Measurements from ENCODE around the gene PPARA.

Gene PPARA

DNA sequence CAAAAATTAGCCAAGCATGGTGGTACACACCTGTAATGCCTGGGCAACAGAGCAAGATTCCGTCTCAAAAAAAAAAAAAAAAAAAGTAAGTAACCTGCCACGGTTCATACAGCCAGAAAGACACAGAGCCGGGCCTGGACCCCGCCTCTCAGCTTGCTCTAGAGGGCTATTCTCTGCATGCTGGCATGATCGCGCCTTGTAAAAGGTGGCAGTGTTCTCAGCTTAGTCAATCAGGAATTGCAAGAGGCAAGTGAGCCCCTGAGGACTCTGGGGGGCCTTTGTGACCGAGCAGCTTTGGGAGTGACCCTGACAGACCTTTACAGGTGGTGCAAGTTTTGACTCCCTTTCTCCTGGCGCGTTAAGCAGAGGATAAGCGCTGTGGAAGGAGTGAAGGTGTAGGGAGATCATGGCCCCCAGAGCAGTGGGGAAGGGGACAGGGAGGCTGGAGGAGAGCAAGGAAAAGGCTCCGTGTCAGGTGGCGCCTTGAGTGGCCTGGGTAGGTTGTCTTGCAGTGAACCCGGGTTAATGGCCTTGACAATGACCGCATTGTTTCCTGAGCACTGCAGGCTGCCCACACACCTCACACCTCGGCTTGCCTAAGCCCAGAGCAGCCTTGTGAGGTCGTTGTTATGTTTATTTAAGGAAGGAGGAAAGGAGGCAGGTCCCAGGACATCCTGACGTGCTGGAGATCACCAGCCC lies 50.9 kb downstream of the PPARA start:
- Histone ChIP-seq H3K27ac (replicated peaks) (no peak overlapping the region), H3K4me3 (replicated peaks; ENCODE audit: insufficient read depth, low read length) (no peak overlapping the region), H3K27me3 (ENCODE audit: insufficient read depth, poor library complexity, severe bottlenecking) (no peaks in the 10 kb centered on the region)
- no peak for DNase-seq (ENCODE audit: low read depth in 1 of 2, low spot score in 1 of 2)
- TF ChIP-seq CTCF (IDR thresholded peaks at IDR 0.05; ENCODE audit: insufficient read depth, low read length) (no peak), SPI1 (IDR thresholded peaks at IDR 0.05; ENCODE audit: borderline replicate concordance, low read depth) (no peak), POLR2AphosphoS5 (IDR thresholded peaks at IDR 0.05; ENCODE audit: low read depth) (no peak), GABPA (IDR thresholded peaks at IDR 0.05; ENCODE audit: low read depth) (no peak)
- TF ChIP-seq, protein P1, sequence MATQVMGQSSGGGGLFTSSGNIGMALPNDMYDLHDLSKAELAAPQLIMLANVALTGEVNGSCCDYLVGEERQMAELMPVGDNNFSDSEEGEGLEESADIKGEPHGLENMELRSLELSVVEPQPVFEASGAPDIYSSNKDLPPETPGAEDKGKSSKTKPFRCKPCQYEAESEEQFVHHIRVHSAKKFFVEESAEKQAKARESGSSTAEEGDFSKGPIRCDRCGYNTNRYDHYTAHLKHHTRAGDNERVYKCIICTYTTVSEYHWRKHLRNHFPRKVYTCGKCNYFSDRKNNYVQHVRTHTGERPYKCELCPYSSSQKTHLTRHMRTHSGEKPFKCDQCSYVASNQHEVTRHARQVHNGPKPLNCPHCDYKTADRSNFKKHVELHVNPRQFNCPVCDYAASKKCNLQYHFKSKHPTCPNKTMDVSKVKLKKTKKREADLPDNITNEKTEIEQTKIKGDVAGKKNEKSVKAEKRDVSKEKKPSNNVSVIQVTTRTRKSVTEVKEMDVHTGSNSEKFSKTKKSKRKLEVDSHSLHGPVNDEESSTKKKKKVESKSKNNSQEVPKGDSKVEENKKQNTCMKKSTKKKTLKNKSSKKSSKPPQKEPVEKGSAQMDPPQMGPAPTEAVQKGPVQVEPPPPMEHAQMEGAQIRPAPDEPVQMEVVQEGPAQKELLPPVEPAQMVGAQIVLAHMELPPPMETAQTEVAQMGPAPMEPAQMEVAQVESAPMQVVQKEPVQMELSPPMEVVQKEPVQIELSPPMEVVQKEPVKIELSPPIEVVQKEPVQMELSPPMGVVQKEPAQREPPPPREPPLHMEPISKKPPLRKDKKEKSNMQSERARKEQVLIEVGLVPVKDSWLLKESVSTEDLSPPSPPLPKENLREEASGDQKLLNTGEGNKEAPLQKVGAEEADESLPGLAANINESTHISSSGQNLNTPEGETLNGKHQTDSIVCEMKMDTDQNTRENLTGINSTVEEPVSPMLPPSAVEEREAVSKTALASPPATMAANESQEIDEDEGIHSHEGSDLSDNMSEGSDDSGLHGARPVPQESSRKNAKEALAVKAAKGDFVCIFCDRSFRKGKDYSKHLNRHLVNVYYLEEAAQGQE (IDR thresholded peaks at IDR 0.05; ENCODE audit: insufficient replicate concordance, low read depth) = no peak

DNA sequence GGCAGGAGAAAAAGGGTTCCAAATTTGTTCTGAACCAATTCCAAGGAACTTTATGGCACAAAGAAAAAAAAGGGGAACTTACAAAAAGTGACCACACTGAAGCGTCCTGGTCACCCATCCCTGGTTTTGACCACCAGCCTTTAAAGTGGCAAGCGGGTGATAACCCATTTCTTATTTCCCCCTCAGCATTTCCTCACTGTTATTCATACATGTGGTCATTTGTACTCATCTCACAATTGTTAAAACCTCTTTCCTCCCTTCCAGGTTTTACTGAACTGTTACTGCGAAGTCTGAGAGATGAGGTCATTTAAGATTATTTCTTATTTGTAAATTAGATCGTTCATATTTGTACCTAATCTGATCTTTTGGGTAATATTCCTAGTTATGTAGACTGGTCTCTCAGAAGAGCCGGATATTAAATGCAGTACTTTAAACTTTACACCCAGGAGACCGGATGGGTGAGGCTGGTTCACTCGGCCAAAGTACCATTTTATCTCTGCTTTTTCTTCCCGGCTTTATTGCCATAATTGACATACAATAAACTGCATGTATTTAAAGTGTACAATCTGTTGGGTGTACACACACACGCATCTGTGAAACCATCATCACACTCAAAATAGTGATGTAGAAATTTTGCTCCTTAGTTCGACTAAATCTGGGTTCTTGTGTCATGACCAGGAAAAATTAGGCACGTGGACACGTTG lies 52.7 kb downstream of the PPARA start:
- TF ChIP-seq, protein P1 (IDR thresholded peaks at IDR 0.05; ENCODE audit: insufficient replicate concordance, low read depth) = no peak
- TF ChIP-seq GABPA (IDR thresholded peaks at IDR 0.05; ENCODE audit: low read depth) (no peak), CTCF (IDR thresholded peaks at IDR 0.05; ENCODE audit: insufficient read depth, low read length) (no peak), SPI1 (IDR thresholded peaks at IDR 0.05; ENCODE audit: borderline replicate concordance, low read depth) (no peak), POLR2AphosphoS5 (IDR thresholded peaks at IDR 0.05; ENCODE audit: low read depth) (no peak)
- no peak overlapping the region for H3K4me3 ChIP-seq (replicated peaks; ENCODE audit: insufficient read depth, low read length)
- no peaks in the 10 kb centered on the region for H3K27me3 ChIP-seq (ENCODE audit: insufficient read depth, poor library complexity, severe bottlenecking)
- DNase-seq (ENCODE audit: low read depth in 1 of 2, low spot score in 1 of 2) = no peak
- H3K27ac ChIP-seq (replicated peaks) = no peak overlapping the region

- no peak for DNase-seq (ENCODE audit: low read depth in 1 of 2, low spot score in 1 of 2)
- no peak overlapping the region for H3K27ac ChIP-seq (replicated peaks)
- no peaks in the 10 kb centered on the region for H3K27me3 ChIP-seq (ENCODE audit: insufficient read depth, poor library complexity, severe bottlenecking)
- TF ChIP-seq SPI1 (IDR thresholded peaks at IDR 0.05; ENCODE audit: borderline replicate concordance, low read depth) = no peak
- TF ChIP-seq CTCF (IDR thresholded peaks at IDR 0.05; ENCODE audit: insufficient read depth, low read length) = no peak
- TF ChIP-seq POLR2AphosphoS5 (IDR thresholded peaks at IDR 0.05; ENCODE audit: low read depth) = no peak
- TF ChIP-seq GABPA (IDR thresholded peaks at IDR 0.05; ENCODE audit: low read depth) = no peak
- TF ChIP-seq, protein P1 (IDR thresholded peaks at IDR 0.05; ENCODE audit: insufficient replicate concordance, low read depth) = no peak
- no peak overlapping the region for H3K4me3 ChIP-seq (replicated peaks; ENCODE audit: insufficient read depth, low read length)
Measured at GRCh38 chr22:46203601-46203980, 53.3 kb downstream of the PPARA start.
